HCT116 (cell line): ENCODE results near the gene UVSSA.

ENCODE experiments used
- CTCF ChIP-seq, 3 experiments: fragments of 200-600 bp in 1 of 3; sonication (generic) in 1 of 3; IDR thresholded peaks in 2 of 3; conservative IDR thresholded peaks in 1 of 3; 2 replicates each; pipeline ENCODE4 v1.5.1; 2012 to 2017; ENCODE audit warnings: low read depth in 2 of 3, low read length in 2 of 3, antibody characterized with exemption in 1 of 3, borderline replicate concordance in 1 of 3, control low read depth in 1 of 3, mild to moderate bottlenecking in 1 of 3, mixed read lengths in 1 of 3, mixed run types in 1 of 3, moderate library complexity in 1 of 3; ENCODE audit not compliant: insufficient read depth in 1 of 3
- EZH2 ChIP-seq: fragments of 200-600 bp; sonication (generic); IDR thresholded peaks from 2 replicates; pipeline ENCODE4 v1.6.1; 2017; ENCODE audit warnings: antibody characterized with exemption, mixed run types
- POLR2A ChIP-seq: IDR thresholded peaks from 2 replicates; pipeline ENCODE4 v1.7.0; 2011; ENCODE audit warnings: borderline replicate concordance; ENCODE audit not compliant: insufficient read depth, insufficient read length; ENCODE audit errors: extremely low read depth

- TF ChIP-seq EZH2 (no peak), CTCF (IDR thresholded peaks at IDR 0.05 in 2 of 3, conservative IDR thresholded peaks at IDR 0.05 in 1 of 3; ENCODE audit: borderline replicate concordance in 1 of 3, insufficient read depth in 1 of 3, low read depth in 2 of 3, low read length in 2 of 3) (no peak), POLR2A (no peak)
Measured at GRCh38 chr4:1419708-1420107, 72.7 kb downstream of the UVSSA start.
